Measurements from ENCODE around the gene RPN2. TPM values are rescaled to one million over a fixed set of nuclear protein-coding genes. Genes with fewer than 3 reads are reported as not detected.
"Not testable (repeated sequence)": the region's sequence is repeated elsewhere in the genome, so short reads cannot be mapped to it uniquely, and the experiment has no call there.

Gene RPN2
- polyA plus RNA-seq, 1 experiment = 834 TPM

GRCh38 chr20:37144856-37145404 lies 34.2 kb upstream of the RPN2 start:
- ChIA-PET CTCF (interaction anchor here (0.9 kb wide), 1 partner anchor 9 kb away, joined by 3 read pairs; no protein-coding TSS in a partner anchor), POLR2A (no interaction called here)
- Histone ChIP-seq H3K27me3 (ENCODE audit: control insufficient read depth, insufficient read depth, low read length) (no peaks in the 10 kb centered on the region), H3K36me3 (ENCODE audit: control insufficient read depth, insufficient read depth, low read length) (no peaks in the 10 kb centered on the region), H3K4me3 (ENCODE audit: low read depth, low read length) (no peak overlapping the region)
- TF ChIP-seq CTCF (IDR thresholded peaks at IDR 0.05; ENCODE audit: insufficient read depth, low read depth, low read length) = no peak
- no peak for DNase-seq (ENCODE audit: low read depth)

- ChIA-PET CTCF (no interaction called here), POLR2A (no interaction called here)
- H3K4me3 ChIP-seq (ENCODE audit: low read depth, low read length) = no peak overlapping the region
- no peaks in the 10 kb centered on the region for H3K27me3 ChIP-seq (ENCODE audit: control insufficient read depth, insufficient read depth, low read length)
- no peaks in the 10 kb centered on the region for H3K36me3 ChIP-seq (ENCODE audit: control insufficient read depth, insufficient read depth, low read length)
- DNase-seq (ENCODE audit: low read depth) = no peak
- no peak for TF ChIP-seq CTCF (IDR thresholded peaks at IDR 0.05; ENCODE audit: insufficient read depth, low read depth, low read length)
Observed at GRCh38 chr20:37147250-37147649, 31.9 kb upstream of the RPN2 start.

GRCh38 chr20:37150864-37151263 lies 28.3 kb upstream of the RPN2 start:
- H3K4me3 ChIP-seq (ENCODE audit: low read depth, low read length); CTCF ChIA-PET; POLR2A ChIA-PET; H3K27me3 ChIP-seq (ENCODE audit: control insufficient read depth, insufficient read depth, low read length); H3K36me3 ChIP-seq (ENCODE audit: control insufficient read depth, insufficient read depth, low read length); DNase-seq (ENCODE audit: low read depth): not testable (repeated sequence)

- Histone ChIP-seq H3K27me3 (ENCODE audit: control insufficient read depth, insufficient read depth, low read length) (no peaks in the 10 kb centered on the region), H3K36me3 (ENCODE audit: control insufficient read depth, insufficient read depth, low read length) (no peaks in the 10 kb centered on the region), H3K4me3 (ENCODE audit: low read depth, low read length) (no peak overlapping the region)
- DNase-seq (ENCODE audit: low read depth) = no peak
- TF ChIP-seq CTCF (IDR thresholded peaks at IDR 0.05; ENCODE audit: insufficient read depth, low read depth, low read length) = no peak
- ChIA-PET POLR2A (no interaction called here), CTCF (no interaction called here)
Observed at GRCh38 chr20:37151529-37151928, 27.6 kb upstream of the RPN2 start.

GRCh38 chr20:37152284-37152683 lies 26.8 kb upstream of the RPN2 start:
- TF ChIP-seq CTCF (IDR thresholded peaks at IDR 0.05; ENCODE audit: insufficient read depth, low read depth, low read length) = no peak
- ChIA-PET POLR2A (no interaction called here), CTCF (no interaction called here)
- no peak for DNase-seq (ENCODE audit: low read depth)
- Histone ChIP-seq H3K27me3 (ENCODE audit: control insufficient read depth, insufficient read depth, low read length) (no peaks in the 10 kb centered on the region), H3K4me3 (ENCODE audit: low read depth, low read length) (no peak overlapping the region), H3K36me3 (ENCODE audit: control insufficient read depth, insufficient read depth, low read length) (no peaks in the 10 kb centered on the region)

GRCh38 chr20:37154684-37155298 lies 24.3 kb upstream of the RPN2 start:
- no peak overlapping the region for H3K4me3 ChIP-seq (ENCODE audit: low read depth, low read length)
- DNase-seq (ENCODE audit: low read depth) = no peak
- H3K27me3 ChIP-seq (ENCODE audit: control insufficient read depth, insufficient read depth, low read length) = no peaks in the 10 kb centered on the region
- POLR2A ChIA-PET = no interaction called here
- H3K36me3 ChIP-seq (ENCODE audit: control insufficient read depth, insufficient read depth, low read length) = no peaks in the 10 kb centered on the region
- CTCF ChIA-PET = no interaction called here
- TF ChIP-seq CTCF (IDR thresholded peaks at IDR 0.05; ENCODE audit: insufficient read depth, low read depth, low read length) = no peak
